GM12891 (cell line): ENCODE measurements around the gene MXI1.

ENCODE experiments used
- DNase-seq: peaks from one replicate; pipeline ENCODE4 v3.0.0; 2011; ENCODE audit warnings: low spot score; ENCODE audit not compliant: insufficient read length
- FAIRE-seq: peaks from 2 replicates; lab custom pipeline; 2011; peaks lifted over from hg19 to GRCh38; lab: Jason Lieb, UNC
- PAX5 ChIP-seq: IDR thresholded peaks from 2 replicates; pipeline ENCODE4 v1.6.1; 2011; ENCODE audit warnings: low read length, moderate library complexity, mild to moderate bottlenecking; ENCODE audit not compliant: insufficient read depth, severe bottlenecking
- POLR2A ChIP-seq: IDR thresholded peaks from 2 replicates; pipeline ENCODE4 v1.6.1; 2011; ENCODE audit warnings: low read depth, low read length, control low read depth
- POLR2AphosphoS5 ChIP-seq: IDR thresholded peaks from 2 replicates; pipeline ENCODE4 v1.6.1; 2011; ENCODE audit warnings: low read depth, low read length, control low read depth
- POU2F2 ChIP-seq: IDR thresholded peaks from 2 replicates; pipeline ENCODE4 v1.6.1; 2011; ENCODE audit warnings: low read depth, mild to moderate bottlenecking, control low read depth, low read length, moderate library complexity
- SPI1 ChIP-seq: IDR thresholded peaks from 2 replicates; pipeline ENCODE4 v1.6.1; 2011; ENCODE audit warnings: low read depth, low read length, control low read depth
- TAF1 ChIP-seq: IDR thresholded peaks from 2 replicates; pipeline ENCODE4 v1.6.1; 2011; ENCODE audit warnings: low read depth, low read length, control low read depth

The MXI1 gene

DNA sequence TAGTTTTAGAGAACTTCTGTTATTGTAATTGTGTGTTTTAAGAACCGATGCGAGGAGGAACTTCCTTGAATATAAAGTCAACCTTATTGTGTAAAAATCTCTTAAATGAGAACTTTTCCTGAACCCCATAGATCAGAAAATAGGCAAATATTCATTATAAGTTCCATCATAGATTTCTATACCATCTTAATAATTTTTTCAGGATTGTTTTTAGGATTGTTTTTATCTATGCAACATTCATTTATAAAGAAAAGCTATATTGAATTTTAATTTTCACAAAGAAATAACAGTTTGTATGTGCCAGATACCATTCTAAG, 99.0 kb downstream of the MXI1 start:
- DNase-seq (no peak), FAIRE-seq (no peak)
- TF ChIP-seq POLR2AphosphoS5 (no peak), POU2F2 (no peak), PAX5 (no peak), POLR2A (no peak), TAF1 (no peak), SPI1 (no peak)

DNA sequence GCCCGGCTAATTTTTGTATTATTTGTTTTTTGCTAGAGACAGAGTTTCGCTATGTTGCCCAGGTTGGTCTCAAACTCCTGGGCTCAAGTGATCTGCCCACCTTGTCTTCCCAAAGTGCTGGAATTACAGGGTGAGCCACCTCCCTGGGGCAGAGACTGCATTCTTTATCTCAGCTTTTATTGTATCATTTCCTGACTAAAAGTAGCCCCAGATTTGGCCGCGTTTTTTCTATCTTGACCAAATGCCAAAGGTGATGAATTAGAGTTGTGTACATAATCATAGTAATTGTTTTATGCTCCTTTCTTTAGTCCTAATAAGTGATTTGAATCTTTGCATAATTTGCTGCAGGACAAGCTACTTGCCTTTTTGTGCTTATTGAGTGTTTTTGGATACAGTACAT, 100.4 kb downstream of the MXI1 start:
- DNase-seq (no peak), FAIRE-seq (no peak)
- TF ChIP-seq POU2F2 (no peak), PAX5 (no peak), SPI1 (no peak), TAF1 (no peak), POLR2A (no peak), POLR2AphosphoS5 (no peak)

DNA sequence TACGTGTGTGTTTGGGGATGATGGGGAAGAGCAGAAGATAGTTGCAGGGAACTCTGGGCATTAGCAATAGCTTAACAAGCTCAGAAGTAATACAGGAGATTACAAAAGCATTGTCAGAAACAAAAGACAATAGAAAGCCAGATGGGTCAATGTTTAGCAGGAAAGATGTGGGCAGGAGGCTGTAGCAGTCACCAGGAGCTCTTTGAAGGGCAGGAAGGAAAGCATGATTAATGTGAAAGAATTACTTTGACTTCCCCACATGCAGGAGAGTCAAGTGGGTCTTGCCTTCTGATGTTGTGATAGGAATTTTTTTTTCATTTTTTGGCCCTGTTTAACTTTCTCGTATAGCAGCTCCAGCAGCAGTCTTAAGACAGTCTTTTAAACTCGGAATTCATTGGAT, 103.3 kb downstream of the MXI1 start:
- TF ChIP-seq SPI1, result no peak
- TF ChIP-seq POLR2AphosphoS5, result no peak
- TF ChIP-seq POU2F2, result no peak
- no peak for TF ChIP-seq POLR2A
- no peak for TF ChIP-seq PAX5
- no peak for TF ChIP-seq TAF1
- FAIRE-seq (no peak), DNase-seq (no peak)

DNA sequence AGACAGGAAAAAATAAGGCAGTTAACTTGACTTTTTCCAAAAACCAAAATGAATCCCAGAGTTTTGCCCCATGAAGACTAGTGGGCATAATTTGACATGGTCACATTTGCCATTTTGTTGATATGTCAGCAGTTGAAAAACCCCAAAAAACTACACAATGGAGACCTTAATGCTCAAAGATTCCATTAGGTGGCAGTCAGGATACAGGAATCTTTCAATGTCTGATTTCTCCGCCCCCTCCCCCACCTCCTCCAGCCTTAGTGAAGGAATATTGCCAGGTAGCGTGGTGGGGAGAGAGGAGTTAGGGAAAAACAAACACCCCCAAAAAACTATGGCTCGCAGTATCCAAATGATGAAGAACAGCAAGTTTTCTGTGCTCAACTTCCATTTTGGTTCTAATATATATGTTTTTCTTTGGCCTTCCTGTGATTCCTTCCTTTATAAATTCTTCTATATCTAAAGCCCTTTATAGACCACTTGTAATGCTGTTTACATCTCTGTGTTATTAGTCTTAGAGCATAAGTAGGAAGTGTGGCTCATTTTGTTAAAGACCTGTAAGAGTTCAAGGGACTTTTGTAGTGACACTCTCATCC, 104.0 kb downstream of the MXI1 start:
- TF ChIP-seq POU2F2 (no peak), PAX5 (no peak), POLR2A (no peak), SPI1 (no peak), TAF1 (no peak), POLR2AphosphoS5 (no peak)
- FAIRE-seq, result peak; percentile 78

DNA sequence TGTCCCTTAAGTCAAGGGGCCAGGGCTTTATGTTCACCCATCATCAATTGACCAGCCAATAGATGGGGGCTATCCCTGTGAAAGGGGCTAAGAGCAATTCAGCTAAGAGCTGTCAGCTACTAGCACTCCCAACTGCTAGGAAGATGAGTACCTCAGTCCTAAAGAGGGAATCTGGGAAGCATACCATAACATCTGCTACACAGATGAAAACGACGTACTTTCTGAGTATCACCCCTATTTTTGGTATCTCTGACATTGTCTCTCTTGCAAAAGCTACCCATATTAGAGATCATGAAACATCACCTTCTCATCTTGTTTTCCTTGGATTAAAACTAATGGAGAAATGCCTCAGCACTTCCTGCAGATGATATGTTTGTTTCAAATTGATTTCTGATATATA, 104.8 kb downstream of the MXI1 start:
- DNase-seq (no peak), FAIRE-seq (peak; percentile 87)
- TF ChIP-seq TAF1 (no peak), POLR2A (no peak), PAX5 (no peak), POLR2AphosphoS5 (no peak), SPI1 (no peak), POU2F2 (no peak)

More for the DNA sequence above, 104.0 kb downstream of the MXI1 start:
- DNase-seq, result no peak

DNA sequence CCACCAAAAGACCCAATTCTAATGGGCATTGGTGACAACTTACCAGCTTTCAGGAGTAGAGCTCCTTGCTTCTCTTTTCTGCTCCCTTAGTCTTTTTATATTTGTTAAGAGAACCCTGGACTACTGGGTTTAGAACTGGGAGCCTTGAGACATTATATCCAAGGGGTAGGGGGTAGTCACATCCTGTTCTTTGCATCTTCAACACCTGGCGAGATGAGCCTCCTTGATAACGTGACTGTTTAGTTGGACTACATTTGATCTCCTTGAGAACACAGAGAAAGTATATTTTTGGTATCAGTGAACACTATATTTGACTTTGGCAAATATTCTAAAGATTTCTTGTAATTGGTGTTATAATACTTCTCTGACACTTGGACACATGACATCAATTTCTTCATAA, 106.3 kb downstream of the MXI1 start:
- no peak for TF ChIP-seq TAF1
- TF ChIP-seq POLR2AphosphoS5, result no peak
- TF ChIP-seq POU2F2, result no peak
- DNase-seq, result no peak
- peak; percentile 13 for FAIRE-seq

DNA sequence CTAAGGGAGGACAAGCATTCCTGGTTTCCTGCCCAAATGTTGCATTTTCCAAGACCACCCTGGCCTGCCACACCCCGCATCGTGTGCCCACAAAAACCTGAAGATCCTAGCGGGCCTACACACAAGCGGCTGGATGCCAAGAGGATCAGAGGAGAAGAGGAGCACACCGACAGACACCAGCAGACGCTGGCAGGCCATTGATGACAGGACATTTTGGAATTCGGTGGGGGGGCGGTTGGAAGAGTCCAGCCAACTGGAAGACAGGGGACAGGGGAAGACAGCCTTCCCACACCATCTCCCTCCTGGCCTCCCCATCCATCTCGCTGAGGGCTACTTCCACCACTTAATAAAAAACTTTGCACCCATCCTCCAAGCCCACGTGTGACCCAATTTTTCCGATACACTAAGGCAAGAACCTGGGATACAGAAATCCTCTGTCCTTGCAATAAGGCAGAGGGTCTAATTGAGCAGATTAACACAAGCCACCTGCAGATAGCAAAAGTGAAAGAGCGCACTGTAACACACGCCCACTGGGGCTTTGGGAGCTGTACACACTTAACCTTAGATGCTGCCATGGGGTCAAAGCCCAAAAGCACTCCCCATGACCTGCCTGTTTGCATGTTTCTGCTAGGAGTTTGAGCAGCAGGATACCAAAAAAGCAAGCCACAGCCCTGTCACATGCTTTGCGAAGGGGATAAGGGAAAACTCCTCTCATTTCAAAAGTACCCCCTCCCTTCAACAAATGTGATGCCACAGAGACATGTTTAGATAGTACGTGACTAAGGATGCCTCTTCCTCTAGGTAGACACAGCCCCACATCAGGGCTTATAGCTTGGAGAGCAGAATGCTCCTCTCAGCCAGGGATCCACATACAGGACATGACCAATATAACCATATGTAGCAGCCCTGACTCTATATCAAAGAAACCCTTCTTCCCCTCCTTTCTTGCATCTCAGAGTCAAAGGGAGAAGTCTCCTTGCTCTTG, 110.8 kb downstream of the MXI1 start:
- FAIRE-seq, result no peak
- no peak for DNase-seq
- TF ChIP-seq POU2F2, result no peak
- no peak for TF ChIP-seq PAX5
- TF ChIP-seq TAF1, result no peak
- no peak for TF ChIP-seq POLR2A

DNA sequence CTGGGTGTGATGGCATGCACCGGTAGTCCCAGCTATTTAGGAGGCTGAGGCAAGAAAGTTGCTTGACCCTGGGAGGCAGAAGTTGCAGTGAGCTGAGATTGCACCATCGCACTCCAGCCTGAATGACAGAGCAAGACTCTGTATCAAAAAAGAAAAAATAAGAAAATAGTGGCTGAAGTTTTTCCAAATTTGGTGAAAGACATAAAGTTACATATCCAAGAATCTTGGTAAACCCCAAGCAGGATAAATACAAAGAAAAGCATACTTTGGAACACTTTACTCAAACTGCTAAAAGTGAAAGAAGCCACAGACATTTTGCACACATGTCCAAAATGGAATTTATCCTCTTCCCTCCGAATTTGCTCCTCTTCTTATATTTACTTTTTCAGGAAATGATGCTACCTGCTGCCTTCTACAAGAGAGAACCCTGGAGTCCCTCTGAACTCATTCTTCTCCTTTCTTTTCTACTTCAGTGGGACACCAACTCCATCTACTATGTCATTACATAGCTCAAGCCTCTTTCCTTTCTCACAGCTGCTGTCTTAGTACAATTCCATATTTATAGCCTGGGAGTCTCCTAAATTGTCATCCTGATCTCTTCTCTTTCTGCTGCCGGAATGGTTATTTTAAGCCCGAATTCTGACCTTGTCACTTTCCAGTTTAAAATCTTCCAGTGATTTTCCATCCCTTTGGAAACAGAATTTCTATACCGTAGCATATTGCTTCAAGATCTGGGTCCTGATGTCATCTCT, 114.6 kb downstream of the MXI1 start:
- TF ChIP-seq POU2F2 (no peak), PAX5 (no peak), TAF1 (no peak)
- DNase-seq (no peak), FAIRE-seq (no peak)

DNA sequence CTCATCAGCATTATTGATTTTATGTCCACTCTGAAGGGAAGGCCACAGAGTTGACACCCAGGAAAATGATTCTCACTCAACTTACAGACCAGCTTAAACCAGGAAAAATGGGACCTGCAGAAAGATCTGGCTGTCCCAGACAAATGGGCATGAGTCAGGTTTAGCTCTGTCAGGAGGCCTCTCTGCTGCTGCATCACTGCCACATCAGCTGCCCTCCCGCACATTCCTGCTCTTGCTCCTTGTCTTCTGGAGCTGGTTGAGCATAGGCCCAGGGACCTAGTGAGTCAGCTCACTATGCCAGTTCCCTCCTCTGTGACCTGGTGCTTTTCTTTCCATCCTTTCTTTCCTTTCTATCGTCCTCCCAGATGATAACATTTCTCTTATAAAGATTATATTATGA, 116.1 kb downstream of the MXI1 start:
- FAIRE-seq (peak; percentile 58), DNase-seq (no peak)
- TF ChIP-seq PAX5, result no peak
- no peak for TF ChIP-seq TAF1
- no peak for TF ChIP-seq POLR2AphosphoS5
- no peak for TF ChIP-seq POLR2A
- no peak for TF ChIP-seq POU2F2
- TF ChIP-seq SPI1, result no peak

DNA sequence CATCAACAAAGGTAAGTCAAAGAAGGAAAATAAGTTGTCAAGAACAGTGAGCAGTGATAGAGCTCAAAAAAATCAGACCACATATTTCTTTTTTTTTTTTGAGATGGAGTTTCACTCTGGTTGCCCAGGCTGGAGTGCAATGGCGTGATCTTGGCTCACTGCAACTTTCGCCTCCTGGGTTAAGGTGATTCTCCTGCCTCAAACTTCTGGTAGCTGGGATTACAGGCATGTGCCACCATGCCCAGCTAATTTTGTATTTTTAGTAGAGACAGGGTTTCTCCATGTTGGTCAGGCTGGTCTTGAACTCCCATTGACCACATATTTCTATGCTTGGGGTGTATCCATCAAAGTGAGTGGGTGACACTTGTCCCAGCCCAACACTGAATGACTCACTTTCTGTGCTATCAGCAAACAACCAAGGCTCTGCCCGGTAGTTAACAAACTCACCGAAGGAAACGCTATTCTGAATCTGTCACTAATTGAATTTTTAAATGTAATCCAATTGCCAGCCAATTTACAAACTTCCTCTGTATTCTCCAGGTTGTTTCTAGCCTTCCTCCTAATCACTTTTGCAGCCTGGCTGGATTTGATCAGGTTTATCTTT, 116.9 kb downstream of the MXI1 start:
- DNase-seq (no peak), FAIRE-seq (no peak)
- TF ChIP-seq POLR2A (no peak), POLR2AphosphoS5 (no peak), PAX5 (no peak), POU2F2 (no peak), SPI1 (no peak), TAF1 (no peak)
